SJCRH30 (cell line): ENCODE results near the gene CACNB2. TPM values are rescaled to one million over a fixed set of nuclear protein-coding genes. Genes with fewer than 3 reads are reported as not detected.

Source experiments
- DNase-seq, 2 experiments: peaks; one replicate each; pipeline ENCODE4 v3.0.0-alpha.2; 2015 to 2020
- H3K27ac ChIP-seq: fragments of 250-450 bp; sonication (Bioruptor Pico); 2 replicates; pipeline ENCODE4 v1.5.1; 2020; ENCODE audit warnings: mild to moderate bottlenecking, moderate library complexity
- H3K27me3 ChIP-seq: fragments of 250-450 bp; sonication (Bioruptor Pico); 2 replicates; pipeline ENCODE4 v1.5.1; 2020; ENCODE audit warnings: mild to moderate bottlenecking, moderate library complexity
- H3K36me3 ChIP-seq: fragments of 250-450 bp; sonication (Bioruptor Pico); 2 replicates; pipeline ENCODE4 v1.5.1; 2020; ENCODE audit warnings: mild to moderate bottlenecking, moderate library complexity
- H3K4me1 ChIP-seq: fragments of 250-450 bp; sonication (Bioruptor Pico); 2 replicates; pipeline ENCODE4 v1.5.1; 2020; ENCODE audit warnings: mild to moderate bottlenecking, moderate library complexity
- H3K4me3 ChIP-seq: fragments of 250-450 bp; sonication (Bioruptor Pico); 2 replicates; pipeline ENCODE4 v1.5.1; 2020; ENCODE audit warnings: mild to moderate bottlenecking, moderate library complexity
- H3K9me3 ChIP-seq: fragments of 250-450 bp; sonication (Bioruptor Pico); replicated peaks from 2 replicates; pipeline ENCODE4 v1.5.1; 2020; ENCODE audit warnings: mild to moderate bottlenecking, moderate library complexity
- total RNA-seq: library from RNA; depleted of rRNA; stranded (reverse); fragments of >200 nt; shearing (Covaris generic); gene quantifications from 2 replicates; pipeline ENCODE4 v1.2.3, GENCODE V29; 2014

The CACNB2 gene
- total RNA-seq, 1 experiment from 2014 or later, result 0.04 TPM

GRCh38 chr10:18483516-18484186 is 343.4 kb downstream of the CACNB2 start:
- Histone ChIP-seq H3K4me1 (no peaks in the 10 kb centered on the region), H3K27ac (no peak overlapping the region), H3K36me3 (no peaks in the 10 kb centered on the region), H3K9me3 (no peaks in the 10 kb centered on the region), H3K4me3 (peak overlapping the region; percentile 42), H3K27me3 (no peaks in the 10 kb centered on the region)
- DNase-seq, result peak in 1 of 2 experiments; percentile 7

- Histone ChIP-seq H3K4me1 (no peaks in the 10 kb centered on the region), H3K27ac (no peak overlapping the region), H3K36me3 (no peaks in the 10 kb centered on the region), H3K27me3 (no peaks in the 10 kb centered on the region), H3K4me3 (no peak overlapping the region), H3K9me3 (no peaks in the 10 kb centered on the region)
- no peak for DNase-seq
Measured at GRCh38 chr10:18486438-18486837, 346.2 kb downstream of the CACNB2 start.

DNA sequence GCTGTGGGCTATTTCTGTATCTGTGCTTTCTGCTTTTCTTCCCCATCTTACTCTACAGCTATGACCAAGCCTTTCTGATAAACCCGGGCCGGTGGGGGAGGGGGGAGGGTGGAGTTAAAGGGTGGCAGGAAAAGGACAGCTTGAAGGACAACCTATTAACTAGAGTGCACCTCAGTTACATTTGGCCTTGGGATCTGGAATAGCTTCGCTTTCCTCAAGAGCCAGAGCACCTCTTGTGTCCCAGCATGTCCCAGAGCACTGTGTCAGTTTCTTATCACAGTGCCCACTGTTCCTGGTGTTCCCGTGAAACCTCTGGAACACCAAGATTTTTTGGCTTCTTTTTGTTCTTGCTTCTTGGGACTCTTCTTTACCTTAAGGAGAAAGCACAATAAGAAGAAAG is 350.5 kb downstream of the CACNB2 start:
- Histone ChIP-seq H3K9me3 (no peaks in the 10 kb centered on the region), H3K27ac (no peak overlapping the region), H3K36me3 (no peaks in the 10 kb centered on the region), H3K4me1 (no peaks in the 10 kb centered on the region), H3K27me3 (no peaks in the 10 kb centered on the region), H3K4me3 (no peak overlapping the region)
- no peak for DNase-seq

DNA sequence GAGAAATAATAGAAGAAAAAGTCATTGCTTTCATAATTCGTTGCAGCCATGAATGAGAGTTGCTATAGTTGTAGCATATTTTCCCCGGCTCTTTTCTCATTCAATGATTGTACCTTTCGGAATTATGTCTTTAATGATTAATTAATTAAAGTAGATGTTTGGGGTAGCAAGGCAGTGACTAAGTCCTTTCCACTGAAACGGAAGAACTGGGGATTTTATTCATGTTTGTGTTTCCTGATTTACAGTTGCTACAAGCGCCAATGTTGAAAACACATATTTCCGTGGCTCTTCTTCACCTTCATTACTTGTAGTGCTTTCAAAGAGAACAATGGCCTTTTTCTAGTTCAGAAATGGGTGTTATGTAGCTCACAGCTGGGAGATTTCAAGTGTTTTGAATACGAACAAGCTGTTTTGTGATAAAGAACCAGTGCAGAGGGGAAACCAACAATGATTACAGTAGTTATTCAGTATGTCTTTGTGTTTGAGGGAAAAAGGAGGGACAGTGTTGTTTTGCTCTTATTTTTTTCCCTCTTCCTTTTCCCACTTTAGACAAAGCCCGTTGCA is 357.7 kb downstream of the CACNB2 start:
- DNase-seq, result peak in 1 of 2 experiments; percentile 6
- Histone ChIP-seq H3K36me3 (no peaks in the 10 kb centered on the region), H3K4me3 (no peak overlapping the region), H3K27me3 (no peaks in the 10 kb centered on the region), H3K27ac (no peak overlapping the region), H3K4me1 (no peaks in the 10 kb centered on the region), H3K9me3 (no peaks in the 10 kb centered on the region)

- Histone ChIP-seq H3K27ac (no peak overlapping the region), H3K4me1 (no peaks in the 10 kb centered on the region), H3K4me3 (no peak overlapping the region), H3K27me3 (no peaks in the 10 kb centered on the region), H3K36me3 (no peaks in the 10 kb centered on the region), H3K9me3 (no peaks in the 10 kb centered on the region)
- DNase-seq, result no peak
Measured at GRCh38 chr10:18498998-18499397, 358.8 kb downstream of the CACNB2 start.

GRCh38 chr10:18500576-18500975 is 360.4 kb downstream of the CACNB2 start:
- no peak for DNase-seq
- Histone ChIP-seq H3K36me3 (no peaks in the 10 kb centered on the region), H3K9me3 (no peaks in the 10 kb centered on the region), H3K4me3 (no peak overlapping the region), H3K27ac (no peak overlapping the region), H3K4me1 (no peaks in the 10 kb centered on the region), H3K27me3 (no peaks in the 10 kb centered on the region)

DNA sequence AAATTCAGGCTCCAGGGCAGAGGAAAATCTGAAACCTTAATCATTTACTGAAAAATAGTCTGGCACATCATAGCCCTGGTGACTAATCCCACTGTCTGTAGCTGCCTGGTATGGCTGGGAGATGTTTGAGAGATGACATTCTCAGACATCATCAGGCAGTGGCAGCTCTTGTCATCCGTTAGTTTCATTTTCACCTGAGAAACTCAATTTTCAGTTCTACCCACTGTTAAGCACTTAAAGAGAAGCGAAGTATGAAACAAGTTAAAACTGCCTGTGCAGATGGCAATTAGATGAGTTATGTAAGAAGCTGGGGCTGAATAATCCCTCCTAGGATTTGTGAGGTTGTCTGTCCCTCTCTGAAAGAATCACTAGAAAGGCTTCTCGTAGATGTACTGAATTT is 361.0 kb downstream of the CACNB2 start:
- H3K27ac ChIP-seq, result no peak overlapping the region
- DNase-seq, result peak in 1 of 2 experiments; percentile 20

DNA sequence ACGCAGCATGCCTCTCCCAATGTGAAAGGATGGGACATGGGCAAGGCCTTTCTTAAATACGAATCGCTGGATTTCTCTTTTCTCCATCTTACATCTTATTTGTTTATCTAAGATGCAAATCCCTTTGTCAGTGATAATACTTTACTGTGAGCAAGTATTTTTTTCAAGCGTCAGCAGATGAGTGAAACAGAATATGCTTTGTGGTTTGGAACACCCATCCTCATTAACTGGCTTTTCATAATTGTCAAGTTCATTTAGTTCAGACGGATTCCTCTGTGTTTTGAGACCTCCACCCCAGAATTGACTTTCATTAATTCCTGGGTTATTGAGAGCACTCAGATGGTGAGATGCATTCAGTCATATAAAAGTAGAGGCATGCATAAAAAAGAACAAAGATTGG is 361.4 kb downstream of the CACNB2 start:
- no peak overlapping the region for H3K27ac ChIP-seq
- no peaks in the 10 kb centered on the region for H3K27me3 ChIP-seq
- H3K4me1 ChIP-seq, result no peaks in the 10 kb centered on the region
- peak overlapping the region; percentile 36 for H3K4me3 ChIP-seq
- DNase-seq, result no peak
- H3K36me3 ChIP-seq, result no peaks in the 10 kb centered on the region
- no peaks in the 10 kb centered on the region for H3K9me3 ChIP-seq

More for the DNA sequence above, 361.0 kb downstream of the CACNB2 start:
- H3K4me3 ChIP-seq, result peak overlapping the region; percentile 36
- no peaks in the 10 kb centered on the region for H3K27me3 ChIP-seq
- no peaks in the 10 kb centered on the region for H3K36me3 ChIP-seq
- no peaks in the 10 kb centered on the region for H3K9me3 ChIP-seq
- H3K4me1 ChIP-seq, result no peaks in the 10 kb centered on the region

- Histone ChIP-seq H3K9me3 (no peaks in the 10 kb centered on the region), H3K4me1 (no peaks in the 10 kb centered on the region), H3K27me3 (no peaks in the 10 kb centered on the region), H3K36me3 (no peaks in the 10 kb centered on the region), H3K27ac (no peak overlapping the region), H3K4me3 (no peak overlapping the region)
- DNase-seq, result no peak
Measured at GRCh38 chr10:18504161-18504560, 363.9 kb downstream of the CACNB2 start.

- H3K4me3 ChIP-seq, result no peak overlapping the region
- no peaks in the 10 kb centered on the region for H3K9me3 ChIP-seq
- no peaks in the 10 kb centered on the region for H3K27me3 ChIP-seq
- H3K4me1 ChIP-seq, result no peaks in the 10 kb centered on the region
- no peak overlapping the region for H3K27ac ChIP-seq
- H3K36me3 ChIP-seq, result no peaks in the 10 kb centered on the region
- DNase-seq, result no peak
Measured at GRCh38 chr10:18505456-18506118, 365.4 kb downstream of the CACNB2 start.

GRCh38 chr10:18508587-18508986 is 368.4 kb downstream of the CACNB2 start:
- DNase-seq, result no peak
- no peaks in the 10 kb centered on the region for H3K4me1 ChIP-seq
- no peaks in the 10 kb centered on the region for H3K27me3 ChIP-seq
- H3K9me3 ChIP-seq, result no peaks in the 10 kb centered on the region
- no peak overlapping the region for H3K4me3 ChIP-seq
- no peak overlapping the region for H3K27ac ChIP-seq
- H3K36me3 ChIP-seq, result no peaks in the 10 kb centered on the region

DNA sequence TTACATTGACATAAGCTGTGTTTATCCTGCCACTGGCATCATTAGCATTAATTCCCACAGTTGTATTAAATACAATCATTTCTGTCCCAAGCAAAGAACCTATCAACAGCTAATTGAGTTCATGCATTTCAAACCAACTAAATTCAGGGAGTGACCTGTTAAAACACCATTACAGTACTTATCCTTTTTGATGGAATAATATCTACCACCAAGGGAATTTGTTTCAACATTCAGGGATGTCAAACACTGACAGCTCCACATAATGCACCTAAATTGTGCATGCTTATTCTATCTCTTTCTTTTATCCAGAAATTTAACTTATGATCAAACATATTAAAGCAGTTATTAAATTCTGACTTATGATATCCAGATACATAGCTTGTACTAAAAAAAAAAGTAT is 374.3 kb downstream of the CACNB2 start:
- no peaks in the 10 kb centered on the region for H3K36me3 ChIP-seq
- no peaks in the 10 kb centered on the region for H3K9me3 ChIP-seq
- H3K27ac ChIP-seq, result no peak overlapping the region
- H3K4me3 ChIP-seq, result no peak overlapping the region
- no peaks in the 10 kb centered on the region for H3K27me3 ChIP-seq
- no peaks in the 10 kb centered on the region for H3K4me1 ChIP-seq
- no peak for DNase-seq

DNA sequence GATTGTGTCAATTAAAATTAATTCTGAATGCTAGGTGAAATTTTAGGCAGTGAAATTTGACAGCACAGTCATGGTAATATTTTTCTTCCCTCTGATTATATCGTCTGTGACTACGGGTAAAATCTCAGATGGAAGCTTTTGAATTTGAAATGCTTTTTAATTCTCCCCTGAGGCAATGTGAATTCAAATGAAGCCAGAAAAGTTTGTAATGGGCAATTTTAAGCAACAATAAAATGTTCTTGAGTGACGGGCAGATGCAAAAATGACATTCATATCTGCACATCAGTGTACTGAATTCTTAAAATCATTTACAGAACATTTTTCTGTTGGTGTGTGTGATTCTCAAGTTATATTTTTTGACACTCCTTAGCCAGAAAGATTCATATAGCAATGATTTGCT is 376.6 kb downstream of the CACNB2 start:
- H3K27ac ChIP-seq, result no peak overlapping the region
- no peaks in the 10 kb centered on the region for H3K9me3 ChIP-seq
- no peaks in the 10 kb centered on the region for H3K36me3 ChIP-seq
- no peak overlapping the region for H3K4me3 ChIP-seq
- H3K27me3 ChIP-seq, result no peaks in the 10 kb centered on the region
- DNase-seq, result no peak
- H3K4me1 ChIP-seq, result no peaks in the 10 kb centered on the region

- peak in 1 of 2 experiments; percentile 56 for DNase-seq
- Histone ChIP-seq H3K36me3 (no peaks in the 10 kb centered on the region), H3K27me3 (no peaks in the 10 kb centered on the region), H3K4me1 (peaks cover 24% of the 10 kb centered on the region), H3K4me3 (no peak overlapping the region), H3K27ac (no peak overlapping the region), H3K9me3 (no peaks in the 10 kb centered on the region)
Measured at GRCh38 chr10:18523025-18523424, 382.8 kb downstream of the CACNB2 start.

GRCh38 chr10:18523858-18524257 is 383.6 kb downstream of the CACNB2 start:
- H3K9me3 ChIP-seq, result no peaks in the 10 kb centered on the region
- H3K27me3 ChIP-seq, result no peaks in the 10 kb centered on the region
- H3K4me1 ChIP-seq, result peaks cover 33% of the 10 kb centered on the region
- no peak for DNase-seq
- no peak overlapping the region for H3K4me3 ChIP-seq
- H3K36me3 ChIP-seq, result no peaks in the 10 kb centered on the region
- H3K27ac ChIP-seq, result no peak overlapping the region
